Activated T-helper 9 cell treated with anti-CD3 and anti-CD28 coated beads, Interleukin-2, amount 50 U/mL, for 16 hours (primary cell): ENCODE results near the gene CABP7.

ENCODE experiments used
- DNase-seq: peaks from one replicate; pipeline ENCODE4 v3.0.0-alpha.2; 2020; ENCODE audit warnings: low read depth

CABP7 gene

GRCh38 chr22:29702000-29702930, 17.5 kb upstream of the CABP7 start:
- DNase-seq: no peak

GRCh38 chr22:29702931-29703501, 16.8 kb upstream of the CABP7 start:
- DNase-seq: no peak

- no peak for DNase-seq
These were observed 16.1 kb upstream of the CABP7 start for GRCh38 chr22:29703569-29704195.

GRCh38 chr22:29704528-29705285, 15.1 kb upstream of the CABP7 start:
- no peak for DNase-seq

- no peak for DNase-seq
These were observed 14.2 kb upstream of the CABP7 start for GRCh38 chr22:29705651-29706050.

GRCh38 chr22:29706486-29706885, 13.3 kb upstream of the CABP7 start:
- no peak for DNase-seq

GRCh38 chr22:29707010-29707409, 12.8 kb upstream of the CABP7 start:
- no peak for DNase-seq

GRCh38 chr22:29707471-29707870, 12.3 kb upstream of the CABP7 start:
- DNase-seq: no peak

- no peak for DNase-seq
These were observed 9.6 kb upstream of the CABP7 start for GRCh38 chr22:29710193-29710592.

GRCh38 chr22:29710922-29711593, 8.7 kb upstream of the CABP7 start:
- DNase-seq: no peak

- no peak for DNase-seq
These were observed 7.7 kb upstream of the CABP7 start for GRCh38 chr22:29712119-29712518.

- DNase-seq: no peak
These were observed 6.6 kb upstream of the CABP7 start for GRCh38 chr22:29713156-29713727.

GRCh38 chr22:29715240-29715639, 4.6 kb upstream of the CABP7 start:
- no peak for DNase-seq

GRCh38 chr22:29715705-29716104, 4.1 kb upstream of the CABP7 start:
- DNase-seq: no peak

GRCh38 chr22:29716814-29717545, 2.8 kb upstream of the CABP7 start:
- DNase-seq: no peak

- no peak for DNase-seq
These were observed 2.0 kb upstream of the CABP7 start for GRCh38 chr22:29717789-29718188.

GRCh38 chr22:29718949-29719898, 579 bp upstream of the CABP7 start:
- no peak for DNase-seq

- DNase-seq: no peak
These were observed 1.1 kb downstream of the CABP7 start for GRCh38 chr22:29720811-29721323.

- DNase-seq: no peak
These were observed 2.3 kb downstream of the CABP7 start for GRCh38 chr22:29722151-29722550.
